Osteocyte (in vitro differentiated cells): ENCODE results near the gene ARL6IP5. TPM values are rescaled to one million over a fixed set of nuclear protein-coding genes. Genes with fewer than 3 reads are reported as not detected.
A peak's percentile ranks its signal among the peaks of the same experiment; 100 is the strongest.

Experiments
- DNase-seq: peaks from one replicate; pipeline ENCODE4 v3.0.0; 2021; ENCODE audit warnings: mixed read lengths; ENCODE audit not compliant: unreplicated experiment; ENCODE audit errors: extremely low spot score
- H3K27ac Mint-ChIP-seq: one replicate; pipeline ENCODE4 v1.8.0; 2021; ENCODE audit warnings: mild to moderate bottlenecking, mixed read lengths; ENCODE audit not compliant: unreplicated experiment
- H3K27me3 Mint-ChIP-seq: one replicate; pipeline ENCODE4 v1.8.0; 2021; ENCODE audit warnings: mixed read lengths; ENCODE audit not compliant: unreplicated experiment
- H3K36me3 Mint-ChIP-seq: one replicate; pipeline ENCODE4 v1.8.0; 2021; ENCODE audit warnings: mixed read lengths; ENCODE audit not compliant: unreplicated experiment
- H3K4me1 Mint-ChIP-seq: one replicate; pipeline ENCODE4 v1.8.0; 2021; ENCODE audit warnings: mixed read lengths; ENCODE audit not compliant: unreplicated experiment
- H3K4me3 Mint-ChIP-seq: one replicate; pipeline ENCODE4 v1.8.0; 2021; ENCODE audit warnings: mild to moderate bottlenecking, moderate library complexity, mixed read lengths; ENCODE audit not compliant: unreplicated experiment
- H3K9me3 Mint-ChIP-seq: one replicate; pipeline ENCODE4 v1.8.0; 2021; ENCODE audit warnings: mixed read lengths; ENCODE audit not compliant: unreplicated experiment
- CTCF ChIP-seq: fragments of 200-600 bp; sonication (generic); IDR thresholded peaks from 2 replicates; pipeline ENCODE4 v1.5.0; 2021; ENCODE audit warnings: antibody characterized with exemption, mild to moderate bottlenecking, moderate library complexity
- total RNA-seq: library from RNA; stranded (reverse); gene quantifications from 2 replicates; pipeline ENCODE4 v1.2.1, GENCODE V29; 2021

Gene ARL6IP5
- total RNA-seq, 1 donor from 2014 or later: 116 TPM

- TF ChIP-seq CTCF: no peak
- peak within 1 kb of the TSS; percentile 54 for H3K27ac Mint-ChIP-seq
- no peaks in the 10 kb centered on the region for H3K9me3 Mint-ChIP-seq
- H3K27me3 Mint-ChIP-seq: no peaks in the 10 kb centered on the region
- H3K4me1 Mint-ChIP-seq: peaks cover 66% of the 10 kb centered on the region
- H3K36me3 Mint-ChIP-seq: peaks cover 6% of the 10 kb centered on the region
- peak; percentile 93 for DNase-seq
- peak within 1 kb of the TSS; percentile 80 for H3K4me3 Mint-ChIP-seq
Observed at GRCh38 chr3:69080233-69080920, 4.4 kb upstream of the ARL6IP5 start, which contains the start of gene UBA3. UBA3 (minus strand) TSS chr3:69080365; CDS start chr3:69080353, 12 bp downstream.

- Mint-ChIP-seq H3K27me3 (no peaks in the 10 kb centered on the region), H3K36me3 (peaks cover 3% of the 10 kb centered on the region), H3K4me3 (no peak overlapping the region), H3K27ac (peak overlapping the region; percentile 98), H3K4me1 (peaks cover 74% of the 10 kb centered on the region), H3K9me3 (no peaks in the 10 kb centered on the region)
- no peak for DNase-seq
- TF ChIP-seq CTCF: no peak
Observed at GRCh38 chr3:69081583-69082262, 3.0 kb upstream of the ARL6IP5 start.

GRCh38 chr3:69082361-69082760, 2.4 kb upstream of the ARL6IP5 start:
- Mint-ChIP-seq H3K27ac (peak overlapping the region; percentile 98), H3K36me3 (no peaks in the 10 kb centered on the region), H3K4me3 (peak overlapping the region; percentile 45), H3K27me3 (no peaks in the 10 kb centered on the region), H3K9me3 (no peaks in the 10 kb centered on the region), H3K4me1 (peaks cover 76% of the 10 kb centered on the region)
- TF ChIP-seq CTCF: no peak
- DNase-seq: no peak

- H3K36me3 Mint-ChIP-seq: no peaks in the 10 kb centered on the region
- no peaks in the 10 kb centered on the region for H3K9me3 Mint-ChIP-seq
- H3K27ac Mint-ChIP-seq: peak overlapping the region; percentile 98
- H3K27me3 Mint-ChIP-seq: no peaks in the 10 kb centered on the region
- peak overlapping the region; percentile 45 for H3K4me3 Mint-ChIP-seq
- DNase-seq: no peak
- TF ChIP-seq CTCF: no peak
- H3K4me1 Mint-ChIP-seq: peaks cover 76% of the 10 kb centered on the region
Observed at GRCh38 chr3:69082805-69083204, 1.9 kb upstream of the ARL6IP5 start.

GRCh38 chr3:69085168-69085832, 563 bp downstream of the ARL6IP5 start:
- TF ChIP-seq CTCF: no peak
- H3K27me3 Mint-ChIP-seq: no peaks in the 10 kb centered on the region
- H3K36me3 Mint-ChIP-seq: no peaks in the 10 kb centered on the region
- peak overlapping the region; percentile 98 for H3K27ac Mint-ChIP-seq
- DNase-seq: no peak
- H3K4me3 Mint-ChIP-seq: peak overlapping the region; percentile 92
- H3K9me3 Mint-ChIP-seq: no peaks in the 10 kb centered on the region
- H3K4me1 Mint-ChIP-seq: peaks cover 81% of the 10 kb centered on the region
